Stimulated activated CD4-positive, alpha-beta T cell treated with anti-CD3 and anti-CD28 coated beads, Interleukin-4, amount 100 ng/mL, for 48 hours (primary cell): ENCODE results near the gene TULP1.

ENCODE experiments used
- DNase-seq, 2 donors: peaks; one replicate each; pipeline ENCODE4 v3.0.0-alpha.2; 2020; ENCODE audit warnings: low read depth in 2 of 2

The TULP1 gene

GRCh38 chr6:35483893-35484645 lies 28.6 kb downstream of the TULP1 start:
- no peak for DNase-seq

GRCh38 chr6:35483490-35483889 lies 29.2 kb downstream of the TULP1 start:
- no peak for DNase-seq

- no peak for DNase-seq
Measured at GRCh38 chr6:35483062-35483461, 29.6 kb downstream of the TULP1 start.

GRCh38 chr6:35481226-35481625 lies 31.5 kb downstream of the TULP1 start:
- DNase-seq = no peak

GRCh38 chr6:35480176-35480575 lies 32.5 kb downstream of the TULP1 start:
- no peak for DNase-seq

GRCh38 chr6:35478259-35478658 lies 34.4 kb downstream of the TULP1 start:
- no peak for DNase-seq

GRCh38 chr6:35477551-35478179 lies 35.0 kb downstream of the TULP1 start:
- no peak for DNase-seq

- DNase-seq = no peak
Measured at GRCh38 chr6:35477028-35477427, 35.7 kb downstream of the TULP1 start.

GRCh38 chr6:35476004-35476403 lies 36.7 kb downstream of the TULP1 start:
- DNase-seq = no peak

- DNase-seq = no peak
Measured at GRCh38 chr6:35475573-35475972, 37.1 kb downstream of the TULP1 start.

- no peak for DNase-seq
Measured at GRCh38 chr6:35474942-35475570, 37.6 kb downstream of the TULP1 start.

- DNase-seq = no peak
Measured at GRCh38 chr6:35474131-35474941, 38.4 kb downstream of the TULP1 start.

- DNase-seq = no peak
Measured at GRCh38 chr6:35473850-35474130, 38.9 kb downstream of the TULP1 start.

- DNase-seq = no peak
Measured at GRCh38 chr6:35473075-35473849, 39.4 kb downstream of the TULP1 start.

GRCh38 chr6:35471836-35472345 lies 40.8 kb downstream of the TULP1 start:
- DNase-seq = no peak

- DNase-seq = no peak
Measured at GRCh38 chr6:35470663-35471120, 42.0 kb downstream of the TULP1 start.

- no peak for DNase-seq
Measured at GRCh38 chr6:35469751-35470662, 42.7 kb downstream of the TULP1 start.

- peak in 1 of 2 donors; percentile 19 for DNase-seq
Measured at GRCh38 chr6:35468980-35469750, 43.5 kb downstream of the TULP1 start.

GRCh38 chr6:35468181-35468979 lies 44.3 kb downstream of the TULP1 start, which contains the start of gene RPL10A:
RPL10A (plus strand) TSS chr6:35468401; CDS start chr6:35468435, 34 bp downstream.
- DNase-seq = peak; percentile 92 to 93
